Choroid plexus epithelial cell (primary cell): Measurements from ENCODE around the gene MRPL43.

ENCODE experiments used
- DNase-seq: peaks from one replicate; pipeline ENCODE4 v3.0.0-alpha.2; 2010; ENCODE audit warnings: low read depth
- H3K4me3 ChIP-seq: 2 replicates; pipeline ENCODE4 v1.5.1; 2011; ENCODE audit warnings: low read depth, mild to moderate bottlenecking, control low read depth, low read length, moderate library complexity
- CTCF ChIP-seq: conservative IDR thresholded peaks from 2 replicates; pipeline ENCODE4 v1.5.1; 2011; ENCODE audit warnings: low read depth, mild to moderate bottlenecking, control low read depth, inconsistent platforms, low read length, moderate library complexity

MRPL43 gene

GRCh38 chr10:100985336-100985735, 2.0 kb downstream of the MRPL43 start:
- DNase-seq: no peak

GRCh38 chr10:100984672-100985177, 2.6 kb downstream of the MRPL43 start:
- no peak overlapping the region for H3K4me3 ChIP-seq
- no peak for TF ChIP-seq CTCF
- no peak for DNase-seq

More at GRCh38 chr10:100985336-100985735, 2.0 kb downstream of the MRPL43 start:
- H3K4me3 ChIP-seq: no peak overlapping the region
- TF ChIP-seq CTCF: no peak

DNA sequence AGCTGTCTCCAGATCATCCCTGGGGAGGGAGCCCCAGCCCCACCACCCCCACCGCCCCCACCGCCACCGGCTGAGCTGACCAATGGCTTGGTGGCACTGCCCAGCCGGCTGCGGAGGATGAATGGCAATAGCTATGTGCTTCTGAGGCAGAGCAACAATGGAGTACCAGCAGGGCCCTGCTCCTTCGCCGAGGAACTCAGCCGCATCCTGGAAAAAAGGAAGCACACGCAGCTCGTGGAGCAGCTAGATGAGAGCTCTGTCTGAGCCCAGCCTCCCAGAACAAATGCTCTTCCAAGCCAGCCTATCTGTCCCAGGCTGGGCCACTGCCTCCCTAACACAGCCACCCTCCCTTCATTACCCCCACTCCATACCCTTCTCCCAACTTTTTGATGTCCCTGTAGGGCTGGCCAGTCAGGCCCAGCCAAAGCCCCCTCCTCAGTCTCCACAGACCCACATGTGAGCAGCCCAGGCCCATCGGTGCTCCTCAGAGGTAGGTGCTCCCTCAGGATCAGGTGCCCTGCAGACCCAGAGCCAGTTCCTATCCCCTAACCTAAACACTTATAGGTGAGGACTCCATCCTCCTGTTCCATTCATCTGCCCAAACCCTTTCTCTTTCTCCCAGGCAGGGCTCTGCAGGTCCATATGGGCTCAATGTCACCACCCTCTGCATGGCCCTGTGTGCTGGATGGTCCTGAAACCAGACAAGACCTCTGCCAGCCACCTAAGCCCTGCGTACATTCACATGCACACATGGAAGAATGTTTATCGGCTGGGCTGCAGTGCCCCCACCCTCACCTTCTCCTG, 3.2 kb downstream of the MRPL43 start:
- no peak overlapping the region for H3K4me3 ChIP-seq
- TF ChIP-seq CTCF: no peak
- DNase-seq: no peak

- DNase-seq: no peak
- TF ChIP-seq CTCF: no peak
- no peak overlapping the region for H3K4me3 ChIP-seq
These were observed 4.1 kb downstream of the MRPL43 start for GRCh38 chr10:100982916-100983830.

- TF ChIP-seq CTCF: no peak
- H3K4me3 ChIP-seq: no peak overlapping the region
- no peak for DNase-seq
These were observed 6.0 kb downstream of the MRPL43 start for GRCh38 chr10:100981178-100981772.

DNA sequence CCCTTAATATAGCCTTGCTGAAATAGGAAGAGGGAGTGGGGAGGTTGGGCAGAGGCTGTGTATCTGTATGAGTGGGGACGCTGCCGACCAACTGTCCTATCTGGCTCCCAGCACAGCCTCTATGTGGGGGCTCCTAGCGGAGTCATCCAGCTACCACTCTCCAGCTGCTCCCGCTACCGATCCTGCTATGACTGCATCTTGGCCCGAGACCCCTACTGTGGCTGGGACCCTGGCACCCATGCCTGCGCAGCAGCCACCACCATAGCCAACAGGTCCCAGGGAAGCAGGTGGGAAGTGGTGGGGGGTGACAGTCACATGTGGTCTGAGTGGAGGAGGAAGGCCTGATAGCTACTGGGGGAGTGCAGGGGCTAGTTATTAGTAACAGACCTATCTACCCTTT, 6.6 kb downstream of the MRPL43 start:
- no peak overlapping the region for H3K4me3 ChIP-seq
- no peak for TF ChIP-seq CTCF
- no peak for DNase-seq
